Fibroblast of villous mesenchyme (primary cell): ENCODE measurements around the gene PDLIM7. TPM values are rescaled to one million over a fixed set of nuclear protein-coding genes. Genes with fewer than 3 reads are reported as not detected.

Source experiments
- DNase-seq: peaks from one replicate; pipeline ENCODE4 v3.0.0-alpha.2; 2010; ENCODE audit warnings: low read depth
- H3K4me3 ChIP-seq: 2 replicates; pipeline ENCODE4 v1.5.1; 2011; ENCODE audit warnings: low read depth, mild to moderate bottlenecking, low read length
- total RNA-seq: library from RNA; depleted of rRNA; stranded (reverse); fragments of >200 nt; gene quantifications from 2 replicates; pipeline ENCODE4 v1.2.3, GENCODE V29; 2012
- TF ChIP-seq, protein P1 (sequence below): IDR thresholded peaks from 2 replicates; pipeline ENCODE4 v1.5.1; 2012; ENCODE audit warnings: low read depth, mild to moderate bottlenecking, low read length; ENCODE audit not compliant: insufficient read depth

Gene PDLIM7
- total RNA-seq, 1 donor, result 283 TPM

DNA sequence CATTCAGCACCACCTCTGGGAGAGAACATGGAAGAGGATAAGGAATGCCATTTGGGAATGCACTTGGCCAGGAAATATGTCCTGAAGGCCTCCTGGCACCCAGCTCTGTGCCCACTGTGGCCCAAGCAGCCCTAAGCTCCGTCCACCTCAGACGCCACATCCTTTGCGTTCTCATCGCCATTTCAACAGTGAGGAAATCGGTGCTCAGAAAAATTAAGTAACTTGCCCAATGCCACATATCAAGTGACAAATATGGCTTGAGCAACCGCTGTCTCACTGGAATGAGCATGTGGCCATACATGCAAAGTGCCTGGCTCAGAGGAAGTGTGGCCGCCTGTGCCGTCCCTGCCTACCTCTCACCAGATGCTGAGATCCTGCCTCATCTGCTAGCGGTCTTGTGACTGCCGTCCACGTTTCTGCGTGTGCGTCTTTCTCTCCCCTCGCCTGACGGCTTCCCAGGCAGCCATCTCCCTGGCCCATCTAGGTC is 13.2 kb upstream of the PDLIM7 start:
- DNase-seq, result no peak
- H3K4me3 ChIP-seq, result no peak overlapping the region
- TF ChIP-seq, protein P1, sequence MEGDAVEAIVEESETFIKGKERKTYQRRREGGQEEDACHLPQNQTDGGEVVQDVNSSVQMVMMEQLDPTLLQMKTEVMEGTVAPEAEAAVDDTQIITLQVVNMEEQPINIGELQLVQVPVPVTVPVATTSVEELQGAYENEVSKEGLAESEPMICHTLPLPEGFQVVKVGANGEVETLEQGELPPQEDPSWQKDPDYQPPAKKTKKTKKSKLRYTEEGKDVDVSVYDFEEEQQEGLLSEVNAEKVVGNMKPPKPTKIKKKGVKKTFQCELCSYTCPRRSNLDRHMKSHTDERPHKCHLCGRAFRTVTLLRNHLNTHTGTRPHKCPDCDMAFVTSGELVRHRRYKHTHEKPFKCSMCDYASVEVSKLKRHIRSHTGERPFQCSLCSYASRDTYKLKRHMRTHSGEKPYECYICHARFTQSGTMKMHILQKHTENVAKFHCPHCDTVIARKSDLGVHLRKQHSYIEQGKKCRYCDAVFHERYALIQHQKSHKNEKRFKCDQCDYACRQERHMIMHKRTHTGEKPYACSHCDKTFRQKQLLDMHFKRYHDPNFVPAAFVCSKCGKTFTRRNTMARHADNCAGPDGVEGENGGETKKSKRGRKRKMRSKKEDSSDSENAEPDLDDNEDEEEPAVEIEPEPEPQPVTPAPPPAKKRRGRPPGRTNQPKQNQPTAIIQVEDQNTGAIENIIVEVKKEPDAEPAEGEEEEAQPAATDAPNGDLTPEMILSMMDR, result no peak

GRCh38 chr5:177509991-177510566 is 12.7 kb upstream of the PDLIM7 start:
- no peak overlapping the region for H3K4me3 ChIP-seq
- TF ChIP-seq, protein P1, result no peak
- no peak for DNase-seq

- H3K4me3 ChIP-seq, result peak within 1 kb of the TSS; percentile 10
- TF ChIP-seq, protein P1, result no peak
These were observed 12.1 kb upstream of the PDLIM7 start, which contains the start of gene DOK3 for GRCh38 chr5:177509381-177509951. DOK3 (minus strand) TSS chr5:177509826; CDS start chr5:177509540, 286 bp downstream.

GRCh38 chr5:177508837-177509236 is 11.4 kb upstream of the PDLIM7 start:
- DNase-seq, result no peak
- H3K4me3 ChIP-seq, result no peak overlapping the region
- TF ChIP-seq, protein P1, result no peak

More at GRCh38 chr5:177509381-177509951, 12.1 kb upstream of the PDLIM7 start, which contains the start of gene DOK3:
- no peak for DNase-seq

DNA sequence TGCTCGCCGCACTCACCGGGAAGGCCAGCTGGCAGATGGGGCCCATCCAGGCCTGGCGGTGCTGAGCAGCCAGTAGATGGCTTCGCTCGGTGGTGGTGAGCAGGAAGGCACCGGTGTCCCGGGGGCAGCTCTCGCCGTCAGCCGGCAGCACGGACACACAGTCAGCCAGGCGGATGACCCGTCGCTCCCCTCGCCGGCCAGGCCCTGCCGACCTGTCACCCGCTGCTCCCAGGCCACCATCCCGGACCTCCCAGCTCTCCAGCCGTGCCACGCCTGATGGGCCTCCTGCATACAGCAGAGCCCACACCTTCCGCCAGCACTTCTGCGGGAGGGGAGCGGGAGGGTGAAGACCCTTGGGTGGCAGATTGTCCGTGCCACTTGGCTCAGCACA is 10.8 kb upstream of the PDLIM7 start:
- TF ChIP-seq, protein P1, result no peak
- no peak for DNase-seq
- no peak overlapping the region for H3K4me3 ChIP-seq

GRCh38 chr5:177507596-177508220 is 10.3 kb upstream of the PDLIM7 start:
- TF ChIP-seq, protein P1, result no peak
- H3K4me3 ChIP-seq, result no peak overlapping the region
- no peak for DNase-seq
